Astrocyte (in vitro differentiated cells and primary cell): Measurements from ENCODE around the gene CTDSPL. TPM values are rescaled to one million over a fixed set of nuclear protein-coding genes. Genes with fewer than 3 reads are reported as not detected.

Source experiments
- DNase-seq: peaks from one replicate; pipeline ENCODE4 v3.0.0-alpha.2; 2010; ENCODE audit warnings: low read depth
- FAIRE-seq: peaks from 2 replicates; lab custom pipeline; 2011; peaks lifted over from hg19 to GRCh38; lab: Jason Lieb, UNC
- H2AFZ ChIP-seq: 2 replicates; pipeline ENCODE4 v1.6.0; 2012; ENCODE audit warnings: low read depth, low read length, inconsistent platforms
- H3K27ac ChIP-seq: 2 replicates; pipeline ENCODE4 v1.5.1; 2011; ENCODE audit warnings: low read depth, low read length, inconsistent platforms
- H3K27me3 ChIP-seq: 2 replicates; pipeline ENCODE4 v1.6.0; 2011; ENCODE audit warnings: low read length, inconsistent platforms; ENCODE audit not compliant: insufficient read depth
- H3K36me3 ChIP-seq: 2 replicates; pipeline ENCODE4 v1.5.1; 2011; ENCODE audit warnings: low read length, inconsistent platforms; ENCODE audit not compliant: insufficient read depth
- H3K4me1 ChIP-seq: 2 replicates; pipeline ENCODE4 v1.5.1; 2011; ENCODE audit warnings: low read length, inconsistent platforms; ENCODE audit not compliant: insufficient read depth
- H3K4me2 ChIP-seq: 2 replicates; pipeline ENCODE4 v1.6.0; 2012; ENCODE audit warnings: low read length, inconsistent platforms
- H3K4me3 ChIP-seq: 2 replicates; pipeline ENCODE4 v1.5.1; 2011; ENCODE audit warnings: low read depth, mild to moderate bottlenecking, low read length, inconsistent platforms; ENCODE audit not compliant: insufficient read depth
- H3K79me2 ChIP-seq: 2 replicates; pipeline ENCODE4 v1.6.0; 2012; ENCODE audit warnings: mild to moderate bottlenecking, low read length, inconsistent platforms; ENCODE audit not compliant: insufficient read depth
- H3K9ac ChIP-seq: 2 replicates; pipeline ENCODE4 v1.6.0; 2012; ENCODE audit warnings: mild to moderate bottlenecking, low read length, inconsistent platforms
- H3K9me3 ChIP-seq: 2 replicates; pipeline ENCODE4 v1.5.1; 2012; ENCODE audit warnings: low read depth, mild to moderate bottlenecking, low read length, inconsistent platforms; ENCODE audit not compliant: insufficient read depth
- H4K20me1 ChIP-seq: 2 replicates; pipeline ENCODE4 v1.6.0; 2012; ENCODE audit warnings: low read length, inconsistent platforms; ENCODE audit not compliant: insufficient read depth
- H3K27ac Mint-ChIP-seq: one replicate; pipeline ENCODE4 v1.8.0; 2021; ENCODE audit warnings: mild to moderate bottlenecking, mixed read lengths; ENCODE audit not compliant: unreplicated experiment
- H3K27me3 Mint-ChIP-seq: one replicate; pipeline ENCODE4 v1.8.0; 2021; ENCODE audit warnings: low read depth, mixed read lengths; ENCODE audit not compliant: unreplicated experiment
- H3K36me3 Mint-ChIP-seq: one replicate; pipeline ENCODE4 v1.8.0; 2021; ENCODE audit warnings: low read depth, mixed read lengths; ENCODE audit not compliant: unreplicated experiment
- H3K4me1 Mint-ChIP-seq: one replicate; pipeline ENCODE4 v1.8.0; 2021; ENCODE audit warnings: low read depth, mixed read lengths; ENCODE audit not compliant: unreplicated experiment
- H3K4me3 Mint-ChIP-seq: one replicate; pipeline ENCODE4 v1.8.0; 2021; ENCODE audit warnings: mild to moderate bottlenecking, moderate library complexity, mixed read lengths; ENCODE audit not compliant: unreplicated experiment
- H3K9me3 Mint-ChIP-seq: one replicate; pipeline ENCODE4 v1.8.0; 2021; ENCODE audit warnings: mild to moderate bottlenecking, mixed read lengths; ENCODE audit not compliant: unreplicated experiment
- CTCF ChIP-seq: IDR thresholded peaks from 2 replicates; pipeline ENCODE4 v1.5.1; 2011; ENCODE audit warnings: low read depth, mild to moderate bottlenecking, inconsistent platforms, low read length, moderate library complexity; ENCODE audit not compliant: insufficient read depth
- EZH2 ChIP-seq: IDR thresholded peaks from 2 replicates; pipeline ENCODE4 v1.6.1; 2012; ENCODE audit warnings: mild to moderate bottlenecking, low read length, inconsistent platforms; ENCODE audit not compliant: insufficient read depth
- total RNA-seq: library from RNA; stranded (reverse); gene quantifications from 2 replicates; pipeline ENCODE4 v1.2.1, GENCODE V29; 2021

Gene CTDSPL
- total RNA-seq, 1 donor from 2014 or later = 37.9 TPM

DNA sequence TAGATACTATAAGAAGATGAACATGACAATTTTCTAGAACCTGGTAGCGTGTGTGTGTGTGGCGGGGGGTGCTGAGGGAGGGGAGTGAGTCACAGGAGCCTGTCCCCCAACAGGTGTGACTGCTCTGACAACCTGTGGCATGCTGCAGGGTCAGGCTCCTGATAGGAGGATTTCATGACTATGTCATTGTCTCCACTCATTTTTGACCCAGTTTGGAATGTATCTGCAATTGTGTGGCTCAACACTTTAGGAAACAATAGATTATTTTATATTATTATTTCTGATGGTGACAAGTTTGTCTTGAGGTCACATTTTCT lies 119.6 kb downstream of the CTDSPL start:
- H3K27me3 Mint-ChIP-seq = no peaks in the 10 kb centered on the region
- no peaks in the 10 kb centered on the region for H3K4me1 ChIP-seq
- no peak overlapping the region for H3K27ac ChIP-seq
- no peak overlapping the region for H3K4me2 ChIP-seq
- no peak overlapping the region for H3K27ac Mint-ChIP-seq
- H3K4me1 Mint-ChIP-seq = peaks cover 5% of the 10 kb centered on the region
- peaks cover 18% of the 10 kb centered on the region for H3K36me3 Mint-ChIP-seq
- no peak overlapping the region for H3K4me3 ChIP-seq
- no peak overlapping the region for H3K9ac ChIP-seq
- no peak overlapping the region for H2AFZ ChIP-seq
- TF ChIP-seq EZH2 (no peak), CTCF (no peak)
- FAIRE-seq (no peak), DNase-seq (no peak)
- no peaks in the 10 kb centered on the region for H3K9me3 Mint-ChIP-seq
- H4K20me1 ChIP-seq = no peaks in the 10 kb centered on the region
- H3K79me2 ChIP-seq = no peaks in the 10 kb centered on the region
- no peaks in the 10 kb centered on the region for H3K36me3 ChIP-seq
- H3K9me3 ChIP-seq = no peaks in the 10 kb centered on the region
- H3K27me3 ChIP-seq = no peaks in the 10 kb centered on the region
- H3K4me3 Mint-ChIP-seq = no peak overlapping the region

GRCh38 chr3:37982331-37982730 lies 120.7 kb downstream of the CTDSPL start:
- FAIRE-seq = no peak
- H4K20me1 ChIP-seq = no peaks in the 10 kb centered on the region
- no peak overlapping the region for H3K27ac ChIP-seq
- TF ChIP-seq CTCF = no peak
- TF ChIP-seq EZH2 = no peak
- no peak overlapping the region for H3K27ac Mint-ChIP-seq
- no peak overlapping the region for H3K4me3 Mint-ChIP-seq
- H3K9me3 ChIP-seq = no peaks in the 10 kb centered on the region
- H3K4me1 ChIP-seq = no peaks in the 10 kb centered on the region
- no peak for DNase-seq
- H2AFZ ChIP-seq = no peak overlapping the region
- no peaks in the 10 kb centered on the region for H3K27me3 ChIP-seq
- no peaks in the 10 kb centered on the region for H3K9me3 Mint-ChIP-seq
- H3K4me3 ChIP-seq = no peak overlapping the region
- peaks cover 5% of the 10 kb centered on the region for H3K4me1 Mint-ChIP-seq
- no peak overlapping the region for H3K4me2 ChIP-seq
- peaks cover 18% of the 10 kb centered on the region for H3K36me3 Mint-ChIP-seq
- no peak overlapping the region for H3K9ac ChIP-seq
- no peaks in the 10 kb centered on the region for H3K36me3 ChIP-seq
- no peaks in the 10 kb centered on the region for H3K79me2 ChIP-seq
- H3K27me3 Mint-ChIP-seq = no peaks in the 10 kb centered on the region

GRCh38 chr3:37984051-37984450 lies 122.4 kb downstream of the CTDSPL start:
- DNase-seq = no peak
- Histone ChIP-seq H3K4me1 (no peaks in the 10 kb centered on the region), H3K9me3 (no peaks in the 10 kb centered on the region), H3K9ac (no peak overlapping the region), H4K20me1 (no peaks in the 10 kb centered on the region), H3K36me3 (no peaks in the 10 kb centered on the region), H3K27ac (no peak overlapping the region), H3K79me2 (no peaks in the 10 kb centered on the region), H3K27me3 (no peaks in the 10 kb centered on the region), H2AFZ (no peak overlapping the region), H3K4me3 (no peak overlapping the region), H3K4me2 (no peak overlapping the region)
- no peak for FAIRE-seq
- Mint-ChIP-seq H3K27me3 (peaks cover under 1% of the 10 kb centered on the region), H3K9me3 (no peaks in the 10 kb centered on the region), H3K36me3 (peaks cover 18% of the 10 kb centered on the region), H3K4me1 (peaks cover 5% of the 10 kb centered on the region), H3K4me3 (no peak overlapping the region), H3K27ac (no peak overlapping the region)
- TF ChIP-seq CTCF (no peak), EZH2 (no peak)
